SK-N-SH (cell line): Measurements from ENCODE around the gene HDAC8. TPM values are rescaled to one million over a fixed set of nuclear protein-coding genes. Genes with fewer than 3 reads are reported as not detected.

Experiments used
- CTCF ChIA-PET: fragments of 300-600, 350-600 bp; formaldehyde crosslinking; extraction: SDS; loops from one replicate; lab custom pipeline; 2021; lab: Yijun Ruan, JAX
- POLR2A ChIA-PET: fragments of 350-600 bp; sonication (Branson Sonifier 250); formaldehyde crosslinking; extraction: SDS; loops from one replicate; lab custom pipeline; 2020; ENCODE audit warnings: antibody characterized with exemption, inconsistent platforms; lab: Yijun Ruan, JAX
- DNase-seq: peaks from one replicate; pipeline ENCODE4 v3.0.0; 2012
- H2AFZ ChIP-seq: fragments of 200-600 bp; sonication (generic); 2 replicates; pipeline ENCODE4 v1.8.1; 2016; ENCODE audit warnings: antibody characterized with exemption, mild to moderate bottlenecking, low read depth
- H3F3A ChIP-seq: fragments of 200-600 bp; sonication (generic); replicated peaks from 2 replicates; pipeline ENCODE3; 2016; ENCODE audit warnings: antibody characterized with exemption, mild to moderate bottlenecking; ENCODE audit not compliant: insufficient read depth
- H3K27ac ChIP-seq, 2 experiments: fragments of 200-500 bp in 1 of 2; fragments of 200-600 bp in 1 of 2; sonication (Bioruptor generic) in 1 of 2; sonication (generic), shearing (Covaris generic) in 1 of 2; 2 replicates each; pipeline versions ENCODE4 v1.5.1 to v1.6.1; 2014 to 2016; ENCODE audit warnings: low read depth in 2 of 2, inconsistent platforms in 1 of 2, low read length in 1 of 2, mild to moderate bottlenecking in 1 of 2, mixed read lengths in 1 of 2
- H3K27me3 ChIP-seq: fragments of 200-600 bp; sonication (generic), shearing (Covaris generic); 2 replicates; pipeline ENCODE4 v1.6.1; 2016; ENCODE audit warnings: mixed run types; ENCODE audit not compliant: insufficient read depth
- H3K36me3 ChIP-seq, 2 experiments: fragments of 200-500 bp in 1 of 2; fragments of 200-600 bp in 1 of 2; sonication (Bioruptor generic) in 1 of 2; sonication (generic) in 1 of 2; replicated peaks in 1 of 2; 2 replicates each; pipeline versions ENCODE3 to v1.5.1; 2014 to 2016; ENCODE audit warnings: low read length in 1 of 2, mild to moderate bottlenecking in 1 of 2; ENCODE audit not compliant: insufficient read depth in 2 of 2, control insufficient read depth in 1 of 2
- H3K4me1 ChIP-seq, 2 experiments: fragments of 200-500 bp in 1 of 2; fragments of 200-600 bp in 1 of 2; sonication (Bioruptor generic) in 1 of 2; sonication (generic), shearing (Covaris generic) in 1 of 2; 2 replicates each; pipeline versions ENCODE4 v1.5.1 to v1.6.1; 2014 to 2016; ENCODE audit warnings: low read depth in 1 of 2, low read length in 1 of 2, mixed run types in 1 of 2; ENCODE audit not compliant: insufficient read depth in 2 of 2, control insufficient read depth in 1 of 2
- H3K4me2 ChIP-seq: fragments of 200-600 bp; sonication (generic), shearing (Covaris generic); 2 replicates; pipeline ENCODE4 v1.6.1; 2017; ENCODE audit warnings: mixed run types
- H3K4me3 ChIP-seq, 2 experiments: fragments of 200-500 bp in 1 of 2; fragments of 200-600 bp in 1 of 2; sonication (Bioruptor generic) in 1 of 2; sonication (generic), shearing (Covaris generic) in 1 of 2; 2 replicates each; pipeline versions ENCODE4 v1.5.1 to v1.8.1; 2014 to 2016; ENCODE audit warnings: low read depth in 2 of 2, inconsistent platforms in 1 of 2, low read length in 1 of 2, mild to moderate bottlenecking in 1 of 2, mixed read lengths in 1 of 2, moderate library complexity in 1 of 2
- H3K79me2 ChIP-seq: fragments of 200-600 bp; sonication (generic); 2 replicates; pipeline ENCODE4 v1.8.1; 2017; ENCODE audit warnings: mild to moderate bottlenecking; ENCODE audit not compliant: insufficient read depth
- H3K9ac ChIP-seq: fragments of 200-600 bp; sonication (generic); 2 replicates; pipeline ENCODE4 v1.6.1; 2017; ENCODE audit warnings: mixed run types
- H3K9me2 ChIP-seq: fragments of 200-600 bp; sonication (generic); 2 replicates; pipeline ENCODE4 v1.6.1; 2017; ENCODE audit warnings: mixed run types
- H3K9me3 ChIP-seq: fragments of 200-600 bp; sonication (generic); 2 replicates; pipeline ENCODE4 v1.6.1; 2017; ENCODE audit warnings: mixed run types, mild to moderate bottlenecking, moderate library complexity
- H4K20me1 ChIP-seq: fragments of 200-600 bp; sonication (generic); 2 replicates; pipeline ENCODE4 v1.6.1; 2017; ENCODE audit warnings: mild to moderate bottlenecking, mixed run types; ENCODE audit not compliant: insufficient read depth
- CHD2 ChIP-seq: fragments of 150-350 bp; IDR thresholded peaks from 2 replicates; pipeline ENCODE4 v1.6.1; 2018; ENCODE audit warnings: low read length; ENCODE audit not compliant: partially characterized antibody
- ELF1 ChIP-seq: IDR thresholded peaks from 2 replicates; pipeline ENCODE4 v1.4.0; 2012
- FOSL2 ChIP-seq: IDR thresholded peaks from 2 replicates; pipeline ENCODE4 v1.4.0; 2012; ENCODE audit warnings: low read depth, mild to moderate bottlenecking, moderate library complexity, borderline replicate concordance
- GABPA ChIP-seq: IDR thresholded peaks from 2 replicates; pipeline ENCODE4 v1.4.0; 2012; ENCODE audit warnings: low read depth, mild to moderate bottlenecking
- JUND ChIP-seq: IDR thresholded peaks from 2 replicates; pipeline ENCODE4 v1.4.0; 2012
- MAX ChIP-seq: IDR thresholded peaks from 2 replicates; pipeline ENCODE4 v1.4.0; 2012; ENCODE audit warnings: low read depth
- MEF2A ChIP-seq: IDR thresholded peaks from 2 replicates; pipeline ENCODE4 v1.4.0; 2012; ENCODE audit warnings: low read depth, borderline replicate concordance
- MXI1 ChIP-seq: IDR thresholded peaks from 2 replicates; pipeline ENCODE4 v1.6.1; 2012; ENCODE audit warnings: mild to moderate bottlenecking, low read depth, low read length, improper control_type of control experiment
- NFIC ChIP-seq: IDR thresholded peaks from 2 replicates; pipeline ENCODE4 v1.4.0; 2012; ENCODE audit warnings: borderline replicate concordance
- POLR2AphosphoS5 ChIP-seq: IDR thresholded peaks from 2 replicates; pipeline ENCODE4 v1.6.1; 2012; ENCODE audit warnings: low read depth, low read length
- RAD21 ChIP-seq: IDR thresholded peaks from 2 replicates; pipeline ENCODE4 v1.6.1; 2012; ENCODE audit warnings: mild to moderate bottlenecking, low read length
- RCOR1 ChIP-seq: fragments of 150-350 bp; IDR thresholded peaks from 2 replicates; pipeline ENCODE4 v1.6.1; 2017; ENCODE audit warnings: antibody characterized with exemption, low read length
- RFX5 ChIP-seq: IDR thresholded peaks from 2 replicates; pipeline ENCODE4 v1.6.1; 2012; ENCODE audit warnings: mild to moderate bottlenecking, improper control_type of control experiment, low read length
- RXRA ChIP-seq: IDR thresholded peaks from 2 replicates; pipeline ENCODE4 v1.4.0; 2012; ENCODE audit warnings: low read depth, mild to moderate bottlenecking, borderline replicate concordance
- SMC3 ChIP-seq: IDR thresholded peaks from 2 replicates; pipeline ENCODE4 v1.6.1; 2012; ENCODE audit warnings: low read depth, low read length, improper control_type of control experiment
- TCF12 ChIP-seq: IDR thresholded peaks from 2 replicates; pipeline ENCODE4 v1.4.0; 2012
- YY1 ChIP-seq: IDR thresholded peaks from 2 replicates; pipeline ENCODE4 v1.4.0; 2012; ENCODE audit warnings: low read depth, mild to moderate bottlenecking
- WGBS: methylation state at CpG from one replicate; pipeline ENCODE4 v1.1.6; 2017; ENCODE audit warnings: low lambda C conversion rate; 5-methylcytosine and 5-hydroxymethylcytosine counted together
- polyA plus RNA-seq, 3 experiments: library from polyadenylated mRNA; depleted of rRNA; stranded (reverse); fragments of >200 nt; gene quantifications; 2 replicates each; pipeline ENCODE4 v1.2.3, GENCODE V29; 2012
- TF ChIP-seq, protein P1 (sequence below): IDR thresholded peaks from 2 replicates; pipeline ENCODE4 v1.4.0; 2012; ENCODE audit warnings: low read depth, borderline replicate concordance

Gene HDAC8
- polyA plus RNA-seq, 1 of the 3 experiments (the other 2 are of a cell fraction) = 30.6 TPM

GRCh38 chrX:72307646-72308051, 265.0 kb downstream of the HDAC8 start:
- Histone ChIP-seq H3K4me3 (no peak overlapping the region; a peak in 1 of 4 replicates), H3K27me3 (peaks cover 52% of the 10 kb centered on the region), H3K36me3 (no peaks in the 10 kb centered on the region), H3K9me3 (no peaks in the 10 kb centered on the region), H3K79me2 (no peaks in the 10 kb centered on the region), H3K4me2 (peak overlapping the region; percentile 99), H2AFZ (no peak overlapping the region), H3K4me1 (peaks cover 0 to 30% of the 10 kb centered on the region in 2 experiments; a peak in 1 of 4 replicates), H3K9me2 (no peaks in the 10 kb centered on the region), H3F3A (no peaks in the 10 kb centered on the region), H3K27ac (no peak overlapping the region), H3K9ac (no peak overlapping the region), H4K20me1 (no peaks in the 10 kb centered on the region)
- no peak for TF ChIP-seq CHD2
- no peak for TF ChIP-seq GABPA
- TF ChIP-seq TCF12 = no peak
- no peak for TF ChIP-seq RXRA
- TF ChIP-seq RAD21 = no peak
- TF ChIP-seq RFX5 = no peak
- TF ChIP-seq SMC3 = no peak
- no peak for TF ChIP-seq POLR2AphosphoS5
- TF ChIP-seq, protein P1, sequence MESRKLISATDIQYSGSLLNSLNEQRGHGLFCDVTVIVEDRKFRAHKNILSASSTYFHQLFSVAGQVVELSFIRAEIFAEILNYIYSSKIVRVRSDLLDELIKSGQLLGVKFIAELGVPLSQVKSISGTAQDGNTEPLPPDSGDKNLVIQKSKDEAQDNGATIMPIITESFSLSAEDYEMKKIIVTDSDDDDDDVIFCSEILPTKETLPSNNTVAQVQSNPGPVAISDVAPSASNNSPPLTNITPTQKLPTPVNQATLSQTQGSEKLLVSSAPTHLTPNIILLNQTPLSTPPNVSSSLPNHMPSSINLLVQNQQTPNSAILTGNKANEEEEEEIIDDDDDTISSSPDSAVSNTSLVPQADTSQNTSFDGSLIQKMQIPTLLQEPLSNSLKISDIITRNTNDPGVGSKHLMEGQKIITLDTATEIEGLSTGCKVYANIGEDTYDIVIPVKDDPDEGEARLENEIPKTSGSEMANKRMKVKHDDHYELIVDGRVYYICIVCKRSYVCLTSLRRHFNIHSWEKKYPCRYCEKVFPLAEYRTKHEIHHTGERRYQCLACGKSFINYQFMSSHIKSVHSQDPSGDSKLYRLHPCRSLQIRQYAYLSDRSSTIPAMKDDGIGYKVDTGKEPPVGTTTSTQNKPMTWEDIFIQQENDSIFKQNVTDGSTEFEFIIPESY = no peak
- WGBS = 69% methylated on average over 6 of the region's 17 CpGs
- CTCF ChIA-PET = interaction anchor here (0.6 to 3.5 kb wide), 5 partner anchors 11 to 232 kb away, joined by 3 to 12 read pairs (median 4); partner anchors contain the start of gene RPS4X
- POLR2A ChIA-PET = interaction anchor here (4.5 kb wide), 1 partner anchor 31 kb away, joined by 20 read pairs; the partner anchor contains the start of gene RPS4X
- DNase-seq = no peak

DNA sequence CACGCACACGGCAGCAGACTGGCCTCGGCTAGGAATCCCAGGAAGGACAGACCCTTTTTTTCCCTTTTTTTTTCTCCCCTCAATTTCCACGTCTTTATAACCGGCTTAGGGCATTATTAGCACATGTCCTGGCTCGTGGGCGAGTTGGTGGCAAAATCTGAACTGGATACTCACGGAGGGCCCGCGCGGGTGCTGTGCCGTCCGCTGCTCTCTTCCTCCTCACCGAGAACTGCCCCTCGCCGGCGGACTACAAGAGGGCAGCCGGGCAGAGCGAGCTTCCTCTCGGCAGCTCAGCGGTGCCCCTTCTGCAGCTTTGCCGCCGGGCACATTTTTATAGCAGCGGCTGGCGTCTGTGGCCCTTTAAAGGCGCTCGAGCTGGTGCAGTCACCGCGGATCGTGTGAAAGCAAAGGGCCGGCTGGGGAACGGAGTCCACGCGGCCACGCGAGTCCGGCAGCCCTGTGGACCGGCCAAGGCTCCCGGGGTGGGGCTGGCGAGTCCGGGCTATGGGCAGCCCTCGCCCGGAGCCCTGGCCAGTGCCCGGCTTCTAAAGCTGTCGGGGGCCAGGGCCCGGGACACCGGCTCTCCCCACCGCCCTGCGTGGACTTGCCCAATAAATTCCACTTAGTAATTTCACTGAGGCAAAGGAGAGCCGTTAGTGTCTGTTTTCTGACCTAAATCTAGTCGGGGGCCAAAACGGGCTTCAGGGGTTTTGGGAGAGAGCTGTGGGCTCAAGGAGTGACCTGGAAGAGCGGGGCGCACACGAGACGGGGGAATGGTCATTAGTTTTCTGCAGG, 265.6 kb downstream of the HDAC8 start:
- Histone ChIP-seq H4K20me1 (no peaks in the 10 kb centered on the region), H3K4me1 (peaks cover 0 to 30% of the 10 kb centered on the region in 2 experiments; a peak in 1 of 4 replicates), H3K79me2 (no peaks in the 10 kb centered on the region)
- DNase-seq = peak; percentile 87
- TF ChIP-seq, protein P1 = no peak
- TF ChIP-seq YY1 (0 out of 2 replicates have a peak, but pooled peaks have one; percentile 53), RCOR1 (peak; percentile 55), MAX (peak; percentile 88), JUND (peak; percentile 60), MXI1 (0 out of 2 replicates have a peak, but pooled peaks have one; percentile 31), POLR2AphosphoS5 (no peak), FOSL2 (0 out of 2 replicates have a peak, but pooled peaks have one; percentile 6), MEF2A (no peak), TCF12 (0 out of 2 replicates have a peak, but pooled peaks have one; percentile 10), NFIC (0 out of 2 replicates have a peak, but pooled peaks have one; percentile 6), ELF1 (peak; percentile 24; the same call in 1 of the 2 replicates)
- TF ChIP-seq, all 33 proteins: peak for 9
- Histone ChIP-seq H3K9me2 (no peaks in the 10 kb centered on the region), H3K9ac (no peak overlapping the region; the same call in 1 of the 2 replicates), H3K4me2 (peak overlapping the region; percentile 99), H3K36me3 (no peaks in the 10 kb centered on the region), H3K27me3 (peaks cover 58% of the 10 kb centered on the region), H3K4me3 (peak overlapping the region; percentile 50 to 70), H2AFZ (peak overlapping the region; percentile 81; the same call in 1 of the 2 replicates), H3K9me3 (no peaks in the 10 kb centered on the region), H3K27ac (no peak overlapping the region; a peak in 1 of 4 replicates), H3F3A (no peaks in the 10 kb centered on the region)
- ChIA-PET CTCF (interaction anchor here (0.5 to 3.5 kb wide), 7 partner anchors 17 to 233 kb away, joined by 3 to 12 read pairs (median 4); partner anchors contain the start of gene RPS4X), POLR2A (interaction anchor here (4.5 kb wide), 1 partner anchor 30 kb away, joined by 20 read pairs; the partner anchor contains the start of gene RPS4X)
- 8% methylated on average over 28 of the region's 56 CpGs for WGBS
